Hepatocyte (in vitro differentiated cells): Measurements from ENCODE around the gene RSPH1.

Source experiments
- CTCF ChIP-seq: fragments of 200-600 bp; sonication (generic); IDR thresholded peaks from 2 replicates; pipeline ENCODE4 v1.5.1; 2016; ENCODE audit warnings: antibody characterized with exemption, mild to moderate bottlenecking; ENCODE audit not compliant: poor library complexity
- EZH2 ChIP-seq: fragments of 200-600 bp; sonication (generic); IDR thresholded peaks from 2 replicates; pipeline ENCODE4 v1.6.1; 2016; ENCODE audit warnings: antibody characterized with exemption, mild to moderate bottlenecking, borderline replicate concordance

- TF ChIP-seq CTCF = no peak
- no peak for TF ChIP-seq EZH2
Observed at GRCh38 chr21:42430521-42430920, 65.5 kb downstream of the RSPH1 start.
